ENCODE data around the gene LRP3. TPM values are rescaled to one million over a fixed set of nuclear protein-coding genes. Genes with fewer than 3 reads are reported as not detected.
A peak's percentile ranks its signal among the peaks of the same experiment; 100 is the strongest.

Gene LRP3
- total and polyA plus RNA-seq, 2 of the 13 experiments (the other 11 are each of a cell fraction or from before 2014, with no cell fraction given): 17.6 to 51.6 TPM

DNA sequence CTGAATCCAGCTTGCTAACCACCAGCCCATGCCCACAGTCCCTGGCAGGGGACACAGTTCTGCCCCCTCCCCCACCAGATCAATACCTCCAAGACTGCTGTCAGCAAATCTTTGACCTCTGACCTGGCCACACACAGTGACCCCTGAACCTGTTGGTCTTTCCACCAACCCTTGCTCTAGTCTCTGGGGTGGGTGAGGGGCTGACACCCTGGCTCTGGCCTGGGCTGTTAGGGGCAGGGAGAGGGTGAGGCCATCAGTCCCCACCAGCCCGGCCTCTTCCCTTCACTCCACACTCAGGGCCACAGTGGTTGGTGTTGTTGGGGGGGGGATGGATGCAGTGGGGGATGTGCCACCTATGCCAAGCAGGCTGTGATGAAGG is 53.3 kb downstream of the LRP3 start (continued):
- TF ChIP-seq, protein P1, sequence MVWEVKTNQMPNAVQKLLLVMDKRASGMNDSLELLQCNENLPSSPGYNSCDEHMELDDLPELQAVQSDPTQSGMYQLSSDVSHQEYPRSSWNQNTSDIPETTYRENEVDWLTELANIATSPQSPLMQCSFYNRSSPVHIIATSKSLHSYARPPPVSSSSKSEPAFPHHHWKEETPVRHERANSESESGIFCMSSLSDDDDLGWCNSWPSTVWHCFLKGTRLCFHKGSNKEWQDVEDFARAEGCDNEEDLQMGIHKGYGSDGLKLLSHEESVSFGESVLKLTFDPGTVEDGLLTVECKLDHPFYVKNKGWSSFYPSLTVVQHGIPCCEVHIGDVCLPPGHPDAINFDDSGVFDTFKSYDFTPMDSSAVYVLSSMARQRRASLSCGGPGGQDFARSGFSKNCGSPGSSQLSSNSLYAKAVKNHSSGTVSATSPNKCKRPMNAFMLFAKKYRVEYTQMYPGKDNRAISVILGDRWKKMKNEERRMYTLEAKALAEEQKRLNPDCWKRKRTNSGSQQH (CRISPR knock-in tag; IDR thresholded peaks at IDR 0.05; ENCODE audit: low read depth): peak; percentile 48; the same call in 1 of the 2 replicates
- TF ChIP-seq, protein P2, sequence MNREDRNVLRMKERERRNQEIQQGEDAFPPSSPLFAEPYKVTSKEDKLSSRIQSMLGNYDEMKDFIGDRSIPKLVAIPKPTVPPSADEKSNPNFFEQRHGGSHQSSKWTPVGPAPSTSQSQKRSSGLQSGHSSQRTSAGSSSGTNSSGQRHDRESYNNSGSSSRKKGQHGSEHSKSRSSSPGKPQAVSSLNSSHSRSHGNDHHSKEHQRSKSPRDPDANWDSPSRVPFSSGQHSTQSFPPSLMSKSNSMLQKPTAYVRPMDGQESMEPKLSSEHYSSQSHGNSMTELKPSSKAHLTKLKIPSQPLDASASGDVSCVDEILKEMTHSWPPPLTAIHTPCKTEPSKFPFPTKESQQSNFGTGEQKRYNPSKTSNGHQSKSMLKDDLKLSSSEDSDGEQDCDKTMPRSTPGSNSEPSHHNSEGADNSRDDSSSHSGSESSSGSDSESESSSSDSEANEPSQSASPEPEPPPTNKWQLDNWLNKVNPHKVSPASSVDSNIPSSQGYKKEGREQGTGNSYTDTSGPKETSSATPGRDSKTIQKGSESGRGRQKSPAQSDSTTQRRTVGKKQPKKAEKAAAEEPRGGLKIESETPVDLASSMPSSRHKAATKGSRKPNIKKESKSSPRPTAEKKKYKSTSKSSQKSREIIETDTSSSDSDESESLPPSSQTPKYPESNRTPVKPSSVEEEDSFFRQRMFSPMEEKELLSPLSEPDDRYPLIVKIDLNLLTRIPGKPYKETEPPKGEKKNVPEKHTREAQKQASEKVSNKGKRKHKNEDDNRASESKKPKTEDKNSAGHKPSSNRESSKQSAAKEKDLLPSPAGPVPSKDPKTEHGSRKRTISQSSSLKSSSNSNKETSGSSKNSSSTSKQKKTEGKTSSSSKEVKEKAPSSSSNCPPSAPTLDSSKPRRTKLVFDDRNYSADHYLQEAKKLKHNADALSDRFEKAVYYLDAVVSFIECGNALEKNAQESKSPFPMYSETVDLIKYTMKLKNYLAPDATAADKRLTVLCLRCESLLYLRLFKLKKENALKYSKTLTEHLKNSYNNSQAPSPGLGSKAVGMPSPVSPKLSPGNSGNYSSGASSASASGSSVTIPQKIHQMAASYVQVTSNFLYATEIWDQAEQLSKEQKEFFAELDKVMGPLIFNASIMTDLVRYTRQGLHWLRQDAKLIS (CRISPR knock-in tag; IDR thresholded peaks at IDR 0.05): no peak
- no peak for TF ChIP-seq FOXJ3 (CRISPR knock-in tag; IDR thresholded peaks at IDR 0.05; ENCODE audit: borderline replicate concordance)
- no peak for TF ChIP-seq HMG20B (CRISPR knock-in tag; conservative IDR thresholded peaks at IDR 0.05)
- TF ChIP-seq MTF1 (CRISPR knock-in tag; IDR thresholded peaks at IDR 0.05): no peak
- 0 out of 2 replicates have a peak, but pooled peaks have one; percentile 19 for TF ChIP-seq TGIF2 (CRISPR knock-in tag; IDR thresholded peaks at IDR 0.05)
- no peak for TF ChIP-seq ZFP1 (CRISPR knock-in tag; IDR thresholded peaks at IDR 0.05)
- no peak for TF ChIP-seq U2AF1 (optimal IDR thresholded peaks at IDR 0.05; ENCODE audit: low read depth, low read length)
- TF ChIP-seq, protein P3, sequence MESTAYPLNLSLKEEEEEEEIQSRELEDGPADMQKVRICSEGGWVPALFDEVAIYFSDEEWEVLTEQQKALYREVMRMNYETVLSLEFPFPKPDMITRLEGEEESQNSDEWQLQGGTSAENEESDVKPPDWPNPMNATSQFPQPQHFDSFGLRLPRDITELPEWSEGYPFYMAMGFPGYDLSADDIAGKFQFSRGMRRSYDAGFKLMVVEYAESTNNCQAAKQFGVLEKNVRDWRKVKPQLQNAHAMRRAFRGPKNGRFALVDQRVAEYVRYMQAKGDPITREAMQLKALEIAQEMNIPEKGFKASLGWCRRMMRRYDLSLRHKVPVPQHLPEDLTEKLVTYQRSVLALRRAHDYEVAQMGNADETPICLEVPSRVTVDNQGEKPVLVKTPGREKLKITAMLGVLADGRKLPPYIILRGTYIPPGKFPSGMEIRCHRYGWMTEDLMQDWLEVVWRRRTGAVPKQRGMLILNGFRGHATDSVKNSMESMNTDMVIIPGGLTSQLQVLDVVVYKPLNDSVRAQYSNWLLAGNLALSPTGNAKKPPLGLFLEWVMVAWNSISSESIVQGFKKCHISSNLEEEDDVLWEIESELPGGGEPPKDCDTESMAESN (CRISPR knock-in tag; conservative IDR thresholded peaks at IDR 0.05): no peak
- no peak for TF ChIP-seq RORA (CRISPR knock-in tag; IDR thresholded peaks at IDR 0.05)
- TF ChIP-seq, protein P4, sequence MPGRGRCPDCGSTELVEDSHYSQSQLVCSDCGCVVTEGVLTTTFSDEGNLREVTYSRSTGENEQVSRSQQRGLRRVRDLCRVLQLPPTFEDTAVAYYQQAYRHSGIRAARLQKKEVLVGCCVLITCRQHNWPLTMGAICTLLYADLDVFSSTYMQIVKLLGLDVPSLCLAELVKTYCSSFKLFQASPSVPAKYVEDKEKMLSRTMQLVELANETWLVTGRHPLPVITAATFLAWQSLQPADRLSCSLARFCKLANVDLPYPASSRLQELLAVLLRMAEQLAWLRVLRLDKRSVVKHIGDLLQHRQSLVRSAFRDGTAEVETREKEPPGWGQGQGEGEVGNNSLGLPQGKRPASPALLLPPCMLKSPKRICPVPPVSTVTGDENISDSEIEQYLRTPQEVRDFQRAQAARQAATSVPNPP (CRISPR knock-in tag; IDR thresholded peaks at IDR 0.05): no peak
- no peak for TF ChIP-seq PCBP2 (optimal IDR thresholded peaks at IDR 0.05; ENCODE audit: low read depth, low read length, poor library complexity, severe bottlenecking)
- TF ChIP-seq, protein P5, sequence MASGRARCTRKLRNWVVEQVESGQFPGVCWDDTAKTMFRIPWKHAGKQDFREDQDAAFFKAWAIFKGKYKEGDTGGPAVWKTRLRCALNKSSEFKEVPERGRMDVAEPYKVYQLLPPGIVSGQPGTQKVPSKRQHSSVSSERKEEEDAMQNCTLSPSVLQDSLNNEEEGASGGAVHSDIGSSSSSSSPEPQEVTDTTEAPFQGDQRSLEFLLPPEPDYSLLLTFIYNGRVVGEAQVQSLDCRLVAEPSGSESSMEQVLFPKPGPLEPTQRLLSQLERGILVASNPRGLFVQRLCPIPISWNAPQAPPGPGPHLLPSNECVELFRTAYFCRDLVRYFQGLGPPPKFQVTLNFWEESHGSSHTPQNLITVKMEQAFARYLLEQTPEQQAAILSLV (CRISPR knock-in tag; IDR thresholded peaks at IDR 0.05; ENCODE audit: borderline replicate concordance): no peak
- no peak for TF ChIP-seq TBP (CRISPR knock-in tag; IDR thresholded peaks at IDR 0.05)
- no peak for TF ChIP-seq ZNF160 (CRISPR knock-in tag; IDR thresholded peaks at IDR 0.05)
- TF ChIP-seq ZNF33A (CRISPR knock-in tag; IDR thresholded peaks at IDR 0.05; ENCODE audit: borderline replicate concordance): no peak
- TF ChIP-seq, protein P6, sequence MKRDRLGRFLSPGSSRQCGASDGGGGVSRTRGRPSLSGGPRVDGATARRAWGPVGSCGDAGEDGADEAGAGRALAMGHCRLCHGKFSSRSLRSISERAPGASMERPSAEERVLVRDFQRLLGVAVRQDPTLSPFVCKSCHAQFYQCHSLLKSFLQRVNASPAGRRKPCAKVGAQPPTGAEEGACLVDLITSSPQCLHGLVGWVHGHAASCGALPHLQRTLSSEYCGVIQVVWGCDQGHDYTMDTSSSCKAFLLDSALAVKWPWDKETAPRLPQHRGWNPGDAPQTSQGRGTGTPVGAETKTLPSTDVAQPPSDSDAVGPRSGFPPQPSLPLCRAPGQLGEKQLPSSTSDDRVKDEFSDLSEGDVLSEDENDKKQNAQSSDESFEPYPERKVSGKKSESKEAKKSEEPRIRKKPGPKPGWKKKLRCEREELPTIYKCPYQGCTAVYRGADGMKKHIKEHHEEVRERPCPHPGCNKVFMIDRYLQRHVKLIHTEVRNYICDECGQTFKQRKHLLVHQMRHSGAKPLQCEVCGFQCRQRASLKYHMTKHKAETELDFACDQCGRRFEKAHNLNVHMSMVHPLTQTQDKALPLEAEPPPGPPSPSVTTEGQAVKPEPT (CRISPR knock-in tag; IDR thresholded peaks at IDR 0.05; ENCODE audit: low read depth): no peak
- no peak for TF ChIP-seq ZNF720 (CRISPR knock-in tag; IDR thresholded peaks at IDR 0.05)
